HEK293 (cell line): ENCODE data around the gene TGFBRAP1.
A peak's percentile ranks its signal among the peaks of the same experiment; 100 is the strongest.

Experiments used
- CTCF ChIA-PET: fragments of 350-600 bp; formaldehyde crosslinking; extraction: SDS; loops from one replicate; lab custom pipeline; 2021; ENCODE audit warnings: antibody characterized with exemption; lab: Yijun Ruan, JAX
- POLR2A ChIA-PET: fragments of 300-600 bp; formaldehyde crosslinking; extraction: SDS; loops from one replicate; lab custom pipeline; 2020; ENCODE audit warnings: antibody characterized with exemption, inconsistent platforms; lab: Yijun Ruan, JAX
- H3K27ac ChIP-seq: fragments of 200-500 bp; sonication (Bioruptor generic); 2 replicates; pipeline ENCODE4 v1.5.1; 2014; ENCODE audit warnings: low read depth, low read length, control low read depth, inconsistent platforms; ENCODE audit errors: extremely low read depth
- H3K36me3 ChIP-seq, 2 experiments: fragments of 200-500 bp in 1 of 2; sonication (Bioruptor generic) in 1 of 2; 1 replicate in 1 of 2; 2 replicates in 1 of 2; pipeline ENCODE4 v1.5.1; 2014 to 2017; ENCODE audit warnings: inconsistent platforms in 2 of 2, low read length in 2 of 2; ENCODE audit not compliant: control insufficient read depth in 2 of 2, insufficient read depth in 1 of 2
- H3K4me1 ChIP-seq: fragments of 200-500 bp; sonication (Bioruptor generic); 2 replicates; pipeline ENCODE4 v1.5.1; 2014; ENCODE audit warnings: mild to moderate bottlenecking, low read length, inconsistent platforms; ENCODE audit not compliant: control insufficient read depth, insufficient read depth
- H3K4me3 ChIP-seq: 2 replicates; pipeline ENCODE4 v1.5.1; 2011; ENCODE audit warnings: low read depth, mild to moderate bottlenecking, control low read depth, low read length, moderate library complexity
- H3K9me3 ChIP-seq: fragments of 200-500 bp; sonication (Bioruptor generic); 2 replicates; pipeline ENCODE4 v1.5.1; 2014; ENCODE audit warnings: low read depth, low read length, inconsistent platforms; ENCODE audit not compliant: control insufficient read depth, insufficient read depth
- GLIS2 ChIP-seq: fragments of 450-650 bp; formaldehyde crosslinking; IDR thresholded peaks from 2 replicates; pipeline ENCODE4 v1.5.1; 2016; ENCODE audit warnings: missing biosample characterization, missing genetic modification characterization
- MEIS1 ChIP-seq: sonication (generic); formaldehyde crosslinking; IDR thresholded peaks from 2 replicates; pipeline ENCODE4 v1.8.1; 2022; ENCODE audit warnings: missing genetic modification reagents, mild to moderate bottlenecking, borderline replicate concordance
- PRDM4 ChIP-seq: fragments of 450-650 bp; formaldehyde crosslinking; IDR thresholded peaks from 2 replicates; pipeline ENCODE4 v1.5.1; 2017; ENCODE audit warnings: missing biosample characterization, missing genetic modification characterization
- SP7 ChIP-seq: fragments of 450-650 bp; formaldehyde crosslinking; IDR thresholded peaks from 2 replicates; pipeline ENCODE4 v1.5.1; 2016; ENCODE audit warnings: missing biosample characterization, missing genetic modification characterization
- ZFHX2 ChIP-seq: fragments of 450-650 bp; formaldehyde crosslinking; conservative IDR thresholded peaks from 2 replicates; pipeline ENCODE4 v1.5.1; 2016; ENCODE audit warnings: missing biosample characterization, missing genetic modification characterization
- ZNF311 ChIP-seq: fragments of 450-650 bp; formaldehyde crosslinking; IDR thresholded peaks from 2 replicates; pipeline ENCODE4 v1.5.1; 2017; ENCODE audit warnings: missing biosample characterization, missing genetic modification characterization, borderline replicate concordance
- ZNF335 ChIP-seq: fragments of 450-650 bp; formaldehyde crosslinking; conservative IDR thresholded peaks from 2 replicates; pipeline ENCODE4 v1.5.1; 2016; ENCODE audit warnings: missing biosample characterization, missing genetic modification characterization
- ZNF366 ChIP-seq: fragments of 450-650 bp; formaldehyde crosslinking; conservative IDR thresholded peaks from 2 replicates; pipeline ENCODE4 v1.5.1; 2016; ENCODE audit warnings: missing biosample characterization, missing genetic modification characterization
- ZNF391 ChIP-seq: fragments of 450-650 bp; formaldehyde crosslinking; IDR thresholded peaks from 2 replicates; pipeline ENCODE4 v1.5.1; 2016; ENCODE audit warnings: low read depth, missing biosample characterization, missing genetic modification characterization, borderline replicate concordance
- ZNF549 ChIP-seq: fragments of 450-650 bp; IDR thresholded peaks from 2 replicates; pipeline ENCODE4 v1.5.1; 2018; ENCODE audit warnings: missing biosample characterization, missing genetic modification characterization, mild to moderate bottlenecking, inconsistent platforms, moderate library complexity
- ZNF558 ChIP-seq: fragments of 450-650 bp; formaldehyde crosslinking; IDR thresholded peaks from 2 replicates; pipeline ENCODE4 v1.5.1; 2016; ENCODE audit warnings: missing biosample characterization, missing genetic modification characterization
- ZNF560 ChIP-seq: fragments of 450-650 bp; formaldehyde crosslinking; IDR thresholded peaks from 2 replicates; pipeline ENCODE4 v1.5.1; 2017; ENCODE audit warnings: missing biosample characterization, missing genetic modification characterization, borderline replicate concordance
- ZNF629 ChIP-seq: fragments of 450-650 bp; formaldehyde crosslinking; IDR thresholded peaks from 2 replicates; pipeline ENCODE4 v1.5.1; 2017; ENCODE audit warnings: missing biosample characterization, missing genetic modification characterization
- ZNF645 ChIP-seq: fragments of 450-650 bp; formaldehyde crosslinking; IDR thresholded peaks from 2 replicates; pipeline ENCODE4; 2016; ENCODE audit warnings: missing biosample characterization, missing genetic modification characterization
- ZNF843 ChIP-seq: fragments of 450-650 bp; formaldehyde crosslinking; IDR thresholded peaks from 2 replicates; pipeline ENCODE4 v1.5.1; 2016; ENCODE audit warnings: missing biosample characterization, missing genetic modification characterization
- ZSCAN23 ChIP-seq: fragments of 450-650 bp; formaldehyde crosslinking; IDR thresholded peaks from 2 replicates; pipeline ENCODE4 v1.5.1; 2016; ENCODE audit warnings: missing biosample characterization, missing genetic modification characterization
- ZXDB ChIP-seq: fragments of 450-650 bp; formaldehyde crosslinking; IDR thresholded peaks from 2 replicates; pipeline ENCODE4 v1.5.1; 2016; ENCODE audit warnings: missing biosample characterization, missing genetic modification characterization
- TF ChIP-seq, protein P1 (sequence below): fragments of 450-650 bp; formaldehyde crosslinking; IDR thresholded peaks from 2 replicates; pipeline ENCODE4 v1.5.1; 2016; ENCODE audit warnings: missing biosample characterization, missing genetic modification characterization
- TF ChIP-seq, protein P2 (sequence below): fragments of 450-650 bp; formaldehyde crosslinking; IDR thresholded peaks from 2 replicates; pipeline ENCODE4 v1.5.1; 2016; ENCODE audit warnings: missing biosample characterization, missing genetic modification characterization
- TF ChIP-seq, protein P3 (sequence below): fragments of 450-650 bp; formaldehyde crosslinking; IDR thresholded peaks from 2 replicates; pipeline ENCODE4 v1.5.1; 2016; ENCODE audit warnings: missing biosample characterization, missing genetic modification characterization, borderline replicate concordance

TGFBRAP1 gene

DNA sequence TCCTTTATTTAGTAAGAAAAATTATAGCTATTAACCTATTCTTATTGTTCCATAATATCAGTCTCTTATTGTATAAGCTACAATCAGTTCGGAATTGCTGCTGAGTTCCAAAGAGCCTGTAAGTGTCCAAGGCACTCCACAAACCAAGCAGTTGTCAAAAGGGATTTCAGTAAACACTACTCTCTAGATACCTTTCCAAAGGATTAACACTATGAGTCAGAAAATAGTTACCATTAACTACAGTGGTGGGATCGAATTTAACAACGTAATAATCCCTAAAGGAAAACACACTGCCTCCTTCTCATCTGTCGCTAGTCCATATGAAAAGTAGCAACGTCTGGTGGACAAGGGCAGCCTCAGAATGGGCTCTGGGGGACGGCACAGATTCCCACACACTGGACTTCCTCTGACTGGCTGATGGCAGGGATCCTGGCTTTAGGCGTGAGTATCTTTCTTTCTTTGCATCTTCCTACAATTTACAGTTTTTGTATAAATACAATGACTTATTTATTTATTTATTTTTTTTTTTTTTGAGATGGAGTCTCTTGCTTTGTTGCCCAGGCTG lies 8.8 kb downstream of the TGFBRAP1 start (continued):
- TF ChIP-seq SP7 (tag by site-specific recombination) (peak; percentile 83), ZNF645 (tag by site-specific recombination) (no peak), ZXDB (tag by site-specific recombination) (0 out of 2 replicates have a peak, but pooled peaks have one; percentile 20), ZNF843 (tag by site-specific recombination) (0 out of 2 replicates have a peak, but pooled peaks have one; percentile 33), PRDM4 (no peak), ZNF629 (tag by site-specific recombination) (peak; percentile 60)
- TF ChIP-seq, protein P1, sequence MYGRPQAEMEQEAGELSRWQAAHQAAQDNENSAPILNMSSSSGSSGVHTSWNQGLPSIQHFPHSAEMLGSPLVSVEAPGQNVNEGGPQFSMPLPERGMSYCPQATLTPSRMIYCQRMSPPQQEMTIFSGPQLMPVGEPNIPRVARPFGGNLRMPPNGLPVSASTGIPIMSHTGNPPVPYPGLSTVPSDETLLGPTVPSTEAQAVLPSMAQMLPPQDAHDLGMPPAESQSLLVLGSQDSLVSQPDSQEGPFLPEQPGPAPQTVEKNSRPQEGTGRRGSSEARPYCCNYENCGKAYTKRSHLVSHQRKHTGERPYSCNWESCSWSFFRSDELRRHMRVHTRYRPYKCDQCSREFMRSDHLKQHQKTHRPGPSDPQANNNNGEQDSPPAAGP (tag by site-specific recombination), result 0 out of 2 replicates have a peak, but pooled peaks have one; percentile 62
- TF ChIP-seq, protein P2, sequence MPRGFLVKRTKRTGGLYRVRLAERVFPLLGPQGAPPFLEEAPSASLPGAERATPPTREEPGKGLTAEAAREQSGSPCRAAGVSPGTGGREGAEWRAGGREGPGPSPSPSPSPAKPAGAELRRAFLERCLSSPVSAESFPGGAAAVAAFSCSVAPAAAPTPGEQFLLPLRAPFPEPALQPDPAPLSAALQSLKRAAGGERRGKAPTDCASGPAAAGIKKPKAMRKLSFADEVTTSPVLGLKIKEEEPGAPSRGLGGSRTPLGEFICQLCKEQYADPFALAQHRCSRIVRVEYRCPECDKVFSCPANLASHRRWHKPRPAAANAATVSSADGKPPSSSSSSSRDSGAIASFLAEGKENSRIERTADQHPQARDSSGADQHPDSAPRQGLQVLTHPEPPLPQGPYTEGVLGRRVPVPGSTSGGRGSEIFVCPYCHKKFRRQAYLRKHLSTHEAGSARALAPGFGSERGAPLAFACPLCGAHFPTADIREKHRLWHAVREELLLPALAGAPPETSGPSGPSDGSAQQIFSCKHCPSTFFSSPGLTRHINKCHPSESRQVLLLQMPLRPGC (tag by site-specific recombination), result 0 out of 2 replicates have a peak, but pooled peaks have one; percentile 41

- H3K9me3 ChIP-seq, result no peaks in the 10 kb centered on the region
- peaks cover 14% of the 10 kb centered on the region for H3K4me1 ChIP-seq
- no peaks in the 10 kb centered on the region; a peak in 1 of 3 replicates for H3K36me3 ChIP-seq
- ChIA-PET CTCF (interaction anchor here (0.6 kb wide), 1 partner anchor 256 kb away, joined by 6 read pairs; no protein-coding TSS in a partner anchor), POLR2A (no interaction called here)
- no peak overlapping the region for H3K4me3 ChIP-seq
- TF ChIP-seq GLIS2 (no peak), MEIS1 (no peak), ZNF558 (no peak), ZNF335 (tag by site-specific recombination) (no peak), ZNF391 (tag by site-specific recombination) (no peak), ZNF311 (tag by site-specific recombination) (no peak), ZNF366 (no peak), ZNF560 (tag by site-specific recombination) (no peak)
- TF ChIP-seq, all 188 proteins: peak for 0
- H3K27ac ChIP-seq, result no peak overlapping the region
Measured at GRCh38 chr2:105317937-105318336, 11.6 kb downstream of the TGFBRAP1 start.

GRCh38 chr2:105315314-105315713 lies 14.2 kb downstream of the TGFBRAP1 start:
- ChIA-PET CTCF (interaction anchor here (0.6 to 1.5 kb wide), 3 partner anchors 20 to 167 kb away, joined by 4 to 6 read pairs (median 5); no protein-coding TSS in a partner anchor), POLR2A (no interaction called here)
- TF ChIP-seq ZNF549 (no peak), ZFHX2 (tag by site-specific recombination) (no peak), ZSCAN23 (tag by site-specific recombination) (no peak)
- TF ChIP-seq, protein P3, sequence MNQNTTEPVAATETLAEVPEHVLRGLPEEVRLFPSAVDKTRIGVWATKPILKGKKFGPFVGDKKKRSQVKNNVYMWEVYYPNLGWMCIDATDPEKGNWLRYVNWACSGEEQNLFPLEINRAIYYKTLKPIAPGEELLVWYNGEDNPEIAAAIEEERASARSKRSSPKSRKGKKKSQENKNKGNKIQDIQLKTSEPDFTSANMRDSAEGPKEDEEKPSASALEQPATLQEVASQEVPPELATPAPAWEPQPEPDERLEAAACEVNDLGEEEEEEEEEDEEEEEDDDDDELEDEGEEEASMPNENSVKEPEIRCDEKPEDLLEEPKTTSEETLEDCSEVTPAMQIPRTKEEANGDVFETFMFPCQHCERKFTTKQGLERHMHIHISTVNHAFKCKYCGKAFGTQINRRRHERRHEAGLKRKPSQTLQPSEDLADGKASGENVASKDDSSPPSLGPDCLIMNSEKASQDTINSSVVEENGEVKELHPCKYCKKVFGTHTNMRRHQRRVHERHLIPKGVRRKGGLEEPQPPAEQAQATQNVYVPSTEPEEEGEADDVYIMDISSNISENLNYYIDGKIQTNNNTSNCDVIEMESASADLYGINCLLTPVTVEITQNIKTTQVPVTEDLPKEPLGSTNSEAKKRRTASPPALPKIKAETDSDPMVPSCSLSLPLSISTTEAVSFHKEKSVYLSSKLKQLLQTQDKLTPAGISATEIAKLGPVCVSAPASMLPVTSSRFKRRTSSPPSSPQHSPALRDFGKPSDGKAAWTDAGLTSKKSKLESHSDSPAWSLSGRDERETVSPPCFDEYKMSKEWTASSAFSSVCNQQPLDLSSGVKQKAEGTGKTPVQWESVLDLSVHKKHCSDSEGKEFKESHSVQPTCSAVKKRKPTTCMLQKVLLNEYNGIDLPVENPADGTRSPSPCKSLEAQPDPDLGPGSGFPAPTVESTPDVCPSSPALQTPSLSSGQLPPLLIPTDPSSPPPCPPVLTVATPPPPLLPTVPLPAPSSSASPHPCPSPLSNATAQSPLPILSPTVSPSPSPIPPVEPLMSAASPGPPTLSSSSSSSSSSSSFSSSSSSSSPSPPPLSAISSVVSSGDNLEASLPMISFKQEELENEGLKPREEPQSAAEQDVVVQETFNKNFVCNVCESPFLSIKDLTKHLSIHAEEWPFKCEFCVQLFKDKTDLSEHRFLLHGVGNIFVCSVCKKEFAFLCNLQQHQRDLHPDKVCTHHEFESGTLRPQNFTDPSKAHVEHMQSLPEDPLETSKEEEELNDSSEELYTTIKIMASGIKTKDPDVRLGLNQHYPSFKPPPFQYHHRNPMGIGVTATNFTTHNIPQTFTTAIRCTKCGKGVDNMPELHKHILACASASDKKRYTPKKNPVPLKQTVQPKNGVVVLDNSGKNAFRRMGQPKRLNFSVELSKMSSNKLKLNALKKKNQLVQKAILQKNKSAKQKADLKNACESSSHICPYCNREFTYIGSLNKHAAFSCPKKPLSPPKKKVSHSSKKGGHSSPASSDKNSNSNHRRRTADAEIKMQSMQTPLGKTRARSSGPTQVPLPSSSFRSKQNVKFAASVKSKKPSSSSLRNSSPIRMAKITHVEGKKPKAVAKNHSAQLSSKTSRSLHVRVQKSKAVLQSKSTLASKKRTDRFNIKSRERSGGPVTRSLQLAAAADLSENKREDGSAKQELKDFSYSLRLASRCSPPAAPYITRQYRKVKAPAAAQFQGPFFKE (tag by site-specific recombination), result no peak
- Histone ChIP-seq H3K9me3 (no peaks in the 10 kb centered on the region), H3K4me1 (peaks cover 8% of the 10 kb centered on the region), H3K36me3 (no peaks in the 10 kb centered on the region; a peak in 1 of 3 replicates), H3K27ac (no peak overlapping the region), H3K4me3 (no peak overlapping the region)
